Upper lobe of right lung (tissue), 1 donor: ENCODE measurements around the gene INTS11. TPM values are rescaled to one million over a fixed set of nuclear protein-coding genes. Genes with fewer than 3 reads are reported as not detected.

Experiments used
- ATAC-seq: fragments of 200-7000 bp; cut with Tn5 transposase; one replicate; pipeline ENCODE4 v1.9.1; 2020; ENCODE audit warnings: mild to moderate bottlenecking, moderate library complexity
- DNase-seq: peaks from one replicate; pipeline ENCODE4 v3.0.0-alpha.2; 2020
- H3K27ac ChIP-seq: fragments of 200-600 bp; one replicate; pipeline ENCODE4 v1.8.0; 2022
- H3K27me3 ChIP-seq: fragments of 200-600 bp; one replicate; pipeline ENCODE4 v1.8.0; 2022; ENCODE audit warnings: mild to moderate bottlenecking
- H3K36me3 ChIP-seq: fragments of 200-600 bp; one replicate; pipeline ENCODE4 v1.8.0; 2022
- H3K4me1 ChIP-seq: fragments of 200-600 bp; one replicate; pipeline ENCODE4 v1.8.0; 2022
- H3K4me3 ChIP-seq: fragments of 200-600 bp; one replicate; pipeline ENCODE4 v1.8.0; 2022; ENCODE audit warnings: mild to moderate bottlenecking
- H3K9me3 ChIP-seq: fragments of 200-600 bp; one replicate; pipeline ENCODE4 v1.8.0; 2022
- intact Hi-C: fragments of 100-400 bp; cut with DNase I; formaldehyde crosslinking; loops from one replicate; pipeline ENCODE4 v1.11.0; 2022
- total RNA-seq: library from RNA; stranded (reverse); fragmentation: NEBNext Ultra II Directional; extraction: Animal tissue kit (Norgen Biotek cat#: 25700); gene quantifications from one replicate; pipeline ENCODE4 v1.2.1, GENCODE V29; 2021
- TF ChIP-seq, protein P1 (sequence below): fragments of 200-600 bp; IDR thresholded peaks from one replicate; pipeline ENCODE4 v1.8.0; 2022; ENCODE audit warnings: antibody characterized with exemption
- donor health status: DM: no; HTN: yes; CAD: no; lungs with severe emphysema.

Gene INTS11
- total RNA-seq, 1 donor from 2014 or later = 81.9 TPM

DNA sequence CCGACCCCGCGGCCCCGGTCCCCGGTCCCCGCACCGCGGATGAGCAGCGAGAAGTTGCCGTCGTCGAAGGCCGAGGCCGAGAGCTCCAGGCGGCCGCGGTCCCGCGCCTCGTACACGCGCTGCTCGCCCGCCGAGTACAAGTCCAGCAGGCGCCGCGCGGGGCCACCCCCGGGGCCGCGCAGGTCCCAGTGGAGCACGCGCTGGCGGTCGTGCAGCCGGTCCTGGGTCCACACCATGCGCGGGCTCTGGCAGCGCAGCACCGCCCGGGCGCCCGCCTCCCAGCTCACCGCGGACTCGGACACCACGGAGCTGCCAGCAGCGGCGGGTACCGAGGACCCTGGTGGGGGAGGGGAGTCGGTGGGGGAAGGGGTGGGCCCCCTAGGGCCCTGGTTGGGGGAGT, 31.0 kb upstream of the INTS11 start:
- peaks cover 31% of the 10 kb centered on the region for H3K4me1 ChIP-seq
- no peak for DNase-seq
- TF ChIP-seq, protein P1, sequence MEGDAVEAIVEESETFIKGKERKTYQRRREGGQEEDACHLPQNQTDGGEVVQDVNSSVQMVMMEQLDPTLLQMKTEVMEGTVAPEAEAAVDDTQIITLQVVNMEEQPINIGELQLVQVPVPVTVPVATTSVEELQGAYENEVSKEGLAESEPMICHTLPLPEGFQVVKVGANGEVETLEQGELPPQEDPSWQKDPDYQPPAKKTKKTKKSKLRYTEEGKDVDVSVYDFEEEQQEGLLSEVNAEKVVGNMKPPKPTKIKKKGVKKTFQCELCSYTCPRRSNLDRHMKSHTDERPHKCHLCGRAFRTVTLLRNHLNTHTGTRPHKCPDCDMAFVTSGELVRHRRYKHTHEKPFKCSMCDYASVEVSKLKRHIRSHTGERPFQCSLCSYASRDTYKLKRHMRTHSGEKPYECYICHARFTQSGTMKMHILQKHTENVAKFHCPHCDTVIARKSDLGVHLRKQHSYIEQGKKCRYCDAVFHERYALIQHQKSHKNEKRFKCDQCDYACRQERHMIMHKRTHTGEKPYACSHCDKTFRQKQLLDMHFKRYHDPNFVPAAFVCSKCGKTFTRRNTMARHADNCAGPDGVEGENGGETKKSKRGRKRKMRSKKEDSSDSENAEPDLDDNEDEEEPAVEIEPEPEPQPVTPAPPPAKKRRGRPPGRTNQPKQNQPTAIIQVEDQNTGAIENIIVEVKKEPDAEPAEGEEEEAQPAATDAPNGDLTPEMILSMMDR = no peak

DNA sequence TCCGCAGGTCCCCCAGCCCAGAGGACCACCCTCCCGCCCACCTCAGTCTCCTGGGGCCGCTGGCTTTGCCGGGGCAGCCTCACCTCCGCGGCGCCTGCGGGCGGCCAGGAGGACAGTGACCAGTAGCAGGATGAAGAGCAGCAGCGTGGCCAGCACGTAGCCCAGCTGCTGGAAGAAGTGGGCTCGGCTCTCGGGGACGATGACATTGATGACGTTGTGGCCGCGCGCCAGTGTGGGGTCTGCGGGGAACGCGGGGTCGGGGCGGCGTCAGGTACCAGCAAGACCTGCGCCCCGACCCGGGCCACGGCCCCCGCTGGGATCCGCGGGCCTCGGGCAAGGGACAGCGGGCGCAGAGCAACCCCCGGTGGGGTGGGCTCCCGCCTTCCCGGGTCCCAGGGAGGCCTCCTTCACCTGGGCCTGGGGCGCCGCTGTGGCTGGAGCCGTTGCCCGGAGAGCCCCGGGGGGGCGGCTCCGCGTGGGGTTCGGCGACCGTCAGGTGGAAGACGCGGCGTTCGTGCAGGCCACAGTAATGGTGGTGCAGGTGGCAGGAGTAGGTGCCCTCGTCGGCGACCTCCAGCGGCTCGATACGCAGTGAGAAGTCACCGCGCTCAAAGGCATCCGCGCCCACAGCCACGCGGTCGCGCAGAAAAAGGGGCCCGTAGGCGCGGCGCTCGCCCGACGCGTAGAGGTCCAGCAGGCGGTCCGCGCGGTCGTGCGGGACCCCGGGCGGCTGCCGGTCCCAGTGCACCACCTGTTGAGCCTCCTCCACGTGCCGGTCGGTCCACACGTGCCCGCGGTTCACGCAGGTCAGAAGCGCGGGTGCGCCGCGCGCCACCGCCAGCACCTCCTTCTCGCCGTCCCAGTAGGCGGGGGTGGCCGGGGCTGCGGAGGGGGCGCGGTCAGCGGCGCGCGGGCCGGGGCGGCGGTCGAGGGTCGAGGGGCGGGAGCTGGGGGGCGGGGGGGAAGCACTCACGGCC, 30.1 kb upstream of the INTS11 start:
- no peaks in the 10 kb centered on the region for H3K9me3 ChIP-seq
- peaks cover 31% of the 10 kb centered on the region for H3K4me1 ChIP-seq
- intact Hi-C loops = no loop called here
- no peaks in the 10 kb centered on the region for H3K36me3 ChIP-seq
- DNase-seq (no peak), ATAC-seq (no peak)
- peaks cover 23% of the 10 kb centered on the region for H3K27me3 ChIP-seq
- H3K4me3 ChIP-seq = peak overlapping the region; percentile 21
- H3K27ac ChIP-seq = no peak overlapping the region
- TF ChIP-seq, protein P1 = no peak

More for the DNA sequence above, 31.0 kb upstream of the INTS11 start:
- H3K27me3 ChIP-seq = peaks cover 23% of the 10 kb centered on the region
- peak; percentile 48 for ATAC-seq
- H3K4me3 ChIP-seq = peak overlapping the region; percentile 21
- intact Hi-C loops = no loop called here
- no peaks in the 10 kb centered on the region for H3K9me3 ChIP-seq
- no peaks in the 10 kb centered on the region for H3K36me3 ChIP-seq
- no peak overlapping the region for H3K27ac ChIP-seq

DNA sequence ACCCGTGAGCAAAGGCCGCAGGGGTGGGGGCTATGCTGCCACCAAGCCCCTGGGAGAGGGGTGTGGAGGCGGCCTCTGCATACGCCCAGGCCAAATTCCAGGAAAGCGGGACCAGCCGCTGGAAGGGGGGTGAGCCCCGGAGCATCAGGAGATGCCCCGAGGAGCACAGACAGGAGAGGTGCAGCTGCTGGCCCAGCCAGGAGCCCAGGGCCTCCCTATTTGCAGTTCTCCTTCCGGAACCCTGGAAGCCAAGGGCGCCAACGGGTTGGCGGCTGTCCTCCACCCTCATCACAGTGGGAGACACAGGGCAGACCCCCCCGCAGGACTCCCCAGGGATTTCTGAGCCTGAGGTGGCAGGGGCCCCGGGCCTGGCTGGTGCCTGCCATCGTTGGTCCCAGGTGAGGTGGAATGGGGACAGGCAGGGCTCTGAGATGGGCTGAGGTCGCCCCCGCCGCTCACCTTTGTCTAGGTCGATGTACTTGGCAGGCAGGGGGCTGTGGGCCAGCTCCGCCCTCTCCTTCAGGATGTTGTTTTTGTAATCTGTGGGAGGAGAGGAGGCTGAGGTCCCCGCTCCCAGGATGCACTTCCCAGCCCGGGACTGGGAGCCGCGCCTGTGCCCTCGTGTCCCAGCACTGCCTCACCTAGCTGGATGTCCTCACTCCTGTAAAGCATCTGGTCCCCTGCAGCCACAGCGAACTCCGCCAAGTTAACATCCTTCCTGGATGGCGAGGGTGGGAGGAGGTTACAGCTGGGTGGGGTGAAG, 29.1 kb upstream of the INTS11 start:
- TF ChIP-seq, protein P1 = no peak
- peaks cover 25% of the 10 kb centered on the region for H3K4me1 ChIP-seq
- no peak overlapping the region for H3K27ac ChIP-seq
- no peak for ATAC-seq
- H3K27me3 ChIP-seq = peaks cover 22% of the 10 kb centered on the region
- H3K9me3 ChIP-seq = no peaks in the 10 kb centered on the region
- H3K4me3 ChIP-seq = no peak overlapping the region
- intact Hi-C loops = no loop called here
- DNase-seq = no peak
- no peaks in the 10 kb centered on the region for H3K36me3 ChIP-seq

DNA sequence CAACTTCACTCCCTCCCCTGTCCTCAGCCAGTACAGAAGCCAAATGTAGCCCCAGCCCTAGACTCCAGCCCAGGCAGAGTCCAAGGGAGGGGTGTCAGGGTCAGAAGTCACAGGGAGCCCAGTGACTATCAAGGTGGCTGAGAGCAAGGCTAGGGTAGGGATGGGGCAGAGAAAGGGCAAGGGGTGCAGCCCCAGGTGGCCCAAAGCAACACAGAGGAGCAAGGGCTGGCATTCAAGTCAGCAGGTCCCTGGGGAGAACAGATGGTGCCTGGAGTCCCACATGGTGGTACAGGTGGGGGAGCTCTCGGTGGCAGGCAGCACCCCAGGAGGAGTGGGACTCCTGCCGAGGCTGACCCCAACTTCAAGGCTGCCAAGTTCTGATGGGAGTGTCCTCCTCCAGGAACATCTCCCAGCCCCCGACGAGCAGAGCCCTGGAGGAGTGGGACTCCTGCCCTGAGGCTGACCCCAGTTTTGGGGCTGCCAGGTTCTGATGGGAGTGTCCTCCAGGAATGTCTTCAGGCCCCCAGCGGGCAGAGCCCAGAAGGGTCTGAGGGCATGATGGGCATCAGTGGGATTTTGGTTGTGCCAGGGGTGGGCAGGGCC, 28.4 kb upstream of the INTS11 start:
- Histone ChIP-seq H3K36me3 (no peaks in the 10 kb centered on the region), H3K27ac (no peak overlapping the region), H3K27me3 (peaks cover 15% of the 10 kb centered on the region), H3K4me3 (no peak overlapping the region), H3K9me3 (no peaks in the 10 kb centered on the region), H3K4me1 (peaks cover 26% of the 10 kb centered on the region)
- no peak for DNase-seq
- TF ChIP-seq, protein P1 = no peak
- ATAC-seq = no peak
- intact Hi-C loops = no loop called here

DNA sequence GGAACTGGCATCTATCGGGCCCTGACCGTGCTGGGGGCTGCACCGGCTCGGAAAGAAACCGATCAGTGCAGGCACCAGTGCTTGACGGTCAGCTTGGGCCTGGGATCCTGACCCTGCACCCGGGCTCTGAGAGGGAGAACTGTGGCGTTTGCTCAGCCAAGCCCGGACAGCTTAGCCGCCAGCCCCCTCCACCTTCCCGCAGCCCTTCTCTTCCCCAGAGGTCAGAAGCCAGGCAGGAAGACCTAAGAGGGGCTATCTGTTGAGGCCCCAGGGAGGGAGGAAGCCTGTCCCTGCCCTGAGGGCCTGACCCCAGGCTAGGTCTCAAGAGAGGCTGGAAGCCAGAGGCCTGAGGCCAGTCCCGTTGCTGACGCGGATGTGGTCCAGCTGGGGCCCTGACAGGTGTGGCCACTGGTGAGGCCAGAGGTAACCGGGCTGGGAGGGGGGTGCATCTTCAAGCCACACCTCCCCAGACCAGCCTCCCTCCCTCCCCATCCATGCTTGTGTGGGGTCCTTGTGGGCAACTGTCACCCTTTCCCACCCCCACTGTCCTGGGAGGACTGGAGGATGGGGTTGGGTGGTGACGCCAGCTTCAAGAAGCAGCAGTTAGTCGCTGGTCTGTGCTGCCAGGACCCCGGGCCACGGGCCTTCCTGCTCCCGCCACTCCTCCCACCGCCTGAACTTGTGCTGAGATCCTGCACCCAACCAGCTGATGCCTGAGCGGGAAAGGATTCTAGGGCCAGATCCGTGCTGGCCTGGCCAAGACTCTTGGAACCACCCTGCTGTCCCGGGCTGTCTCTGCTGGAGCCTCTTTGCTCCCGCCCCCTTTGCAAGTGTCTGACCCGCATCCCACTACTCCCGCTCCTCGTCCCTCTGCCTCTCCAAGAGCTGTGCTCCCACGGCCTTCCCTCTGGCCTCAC, 27.3 kb upstream of the INTS11 start:
- H3K36me3 ChIP-seq = no peaks in the 10 kb centered on the region
- TF ChIP-seq, protein P1 = no peak
- H3K27ac ChIP-seq = peak overlapping the region; percentile 30
- peaks cover 11% of the 10 kb centered on the region for H3K27me3 ChIP-seq
- peaks cover 35% of the 10 kb centered on the region for H3K4me1 ChIP-seq
- no peaks in the 10 kb centered on the region for H3K9me3 ChIP-seq
- intact Hi-C loops = no loop called here
- ATAC-seq (no peak), DNase-seq (no peak)
- no peak overlapping the region for H3K4me3 ChIP-seq
